Urothelium cell line (cell line): Measurements from ENCODE around the gene GDA.
"Not testable (repeated sequence)": the region's sequence is repeated elsewhere in the genome, so short reads cannot be mapped to it uniquely, and the experiment has no call there.

Source experiments
- DNase-seq: peaks from one replicate; pipeline ENCODE4 v3.0.0; 2011; ENCODE audit warnings: low spot score, mixed read lengths
- FAIRE-seq: peaks from 2 replicates; lab custom pipeline; 2011; peaks lifted over from hg19 to GRCh38; lab: Jason Lieb, UNC

GDA gene

DNA sequence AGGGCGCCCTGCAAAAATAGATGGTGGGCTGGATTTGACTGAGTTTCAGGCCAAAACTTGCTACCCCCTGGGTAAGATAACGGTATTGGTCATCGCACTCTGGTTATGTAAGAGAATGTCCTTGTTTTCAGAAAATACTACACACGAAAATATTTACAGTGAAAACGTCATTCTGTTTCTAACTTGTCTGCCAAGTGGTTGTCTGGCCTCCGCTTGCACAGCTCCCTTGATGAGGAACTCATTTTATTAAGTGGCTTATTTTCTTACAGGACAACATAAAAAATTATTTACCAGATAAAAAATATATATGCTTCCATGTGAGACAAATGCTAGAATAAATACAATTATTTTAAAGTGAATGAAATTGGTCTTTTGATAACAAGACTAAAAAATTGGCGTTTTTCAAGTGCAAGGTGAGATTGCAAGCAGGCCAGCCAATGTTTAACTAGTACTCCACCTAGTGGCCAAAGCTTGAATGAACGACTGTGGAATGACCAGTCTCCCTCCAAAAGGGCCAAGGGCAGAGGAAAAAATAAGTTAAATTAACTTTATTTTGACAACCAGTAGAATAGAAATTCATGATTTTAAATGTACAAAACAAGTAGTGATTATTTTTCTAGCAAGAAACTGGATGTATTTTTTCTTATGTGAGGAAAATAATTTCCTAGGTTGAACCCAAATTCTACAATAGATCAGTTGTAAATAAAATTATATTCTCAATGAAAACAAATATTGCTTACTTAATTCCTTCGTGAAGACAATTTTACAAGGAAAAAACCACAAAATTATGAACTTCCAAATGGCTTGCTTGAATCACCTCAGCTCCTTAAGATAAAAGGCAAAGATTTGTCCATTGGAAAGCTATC lies 122.6 kb downstream of the GDA start:
- FAIRE-seq (no peak), DNase-seq (peak; percentile 74)

DNA sequence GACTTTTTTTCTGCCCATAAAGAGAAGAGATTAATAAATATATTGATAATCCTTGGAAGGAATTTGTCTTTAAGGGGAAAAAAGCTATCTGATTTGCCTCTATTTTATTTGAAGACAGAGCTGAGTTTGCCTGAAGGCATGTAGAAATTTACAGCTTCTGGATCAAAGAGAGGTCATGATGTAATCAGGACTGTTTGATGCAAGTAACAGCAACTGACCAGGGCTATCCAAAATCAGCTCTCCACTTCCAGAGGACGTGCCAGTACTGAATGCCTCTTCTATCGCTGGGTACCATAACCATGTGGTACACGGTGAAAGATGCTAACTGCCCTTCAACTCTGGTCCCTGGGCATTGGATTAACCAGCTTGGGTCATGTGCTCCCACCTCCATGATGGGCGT lies 125.2 kb downstream of the GDA start:
- no peak for DNase-seq
- no peak for FAIRE-seq

DNA sequence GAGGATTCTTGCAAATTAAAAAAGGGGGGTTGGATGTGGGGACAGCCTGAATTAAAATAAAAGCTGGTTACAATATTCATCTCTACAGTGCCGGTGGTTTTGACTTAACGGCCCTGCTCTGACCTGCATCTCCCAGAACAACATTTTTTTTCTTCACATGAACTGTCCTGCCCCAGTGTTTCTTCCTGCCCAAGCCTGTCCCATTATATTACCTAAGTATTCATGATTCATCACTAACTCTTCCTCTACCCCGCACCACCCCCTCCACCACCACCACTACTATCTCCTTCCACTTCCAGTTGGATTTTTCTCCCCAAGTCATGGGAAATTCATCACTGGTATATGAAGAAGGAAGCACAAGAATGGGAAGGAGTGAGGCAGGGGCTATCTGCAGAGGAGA lies 125.7 kb downstream of the GDA start:
- DNase-seq (no peak), FAIRE-seq (no peak)

DNA sequence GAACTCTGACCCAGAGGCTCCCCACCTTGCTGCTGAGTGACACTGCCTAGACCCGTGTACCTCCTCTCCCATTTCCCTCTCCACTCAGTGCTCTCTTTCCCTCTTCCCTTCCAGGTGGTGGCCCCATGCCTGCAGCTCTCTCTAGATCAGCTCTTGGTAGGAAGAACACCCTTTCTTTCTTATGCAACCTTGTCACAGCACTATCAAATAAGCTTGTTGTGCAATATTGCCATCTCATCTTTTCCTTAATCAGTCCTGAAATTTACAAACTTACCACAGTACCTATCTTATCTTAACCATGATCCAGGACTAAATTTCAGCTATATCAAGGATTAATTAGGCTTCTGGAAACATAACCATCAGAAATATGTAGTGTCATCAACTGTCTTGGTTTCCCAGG lies 127.2 kb downstream of the GDA start:
- FAIRE-seq (no peak), DNase-seq (no peak)

DNA sequence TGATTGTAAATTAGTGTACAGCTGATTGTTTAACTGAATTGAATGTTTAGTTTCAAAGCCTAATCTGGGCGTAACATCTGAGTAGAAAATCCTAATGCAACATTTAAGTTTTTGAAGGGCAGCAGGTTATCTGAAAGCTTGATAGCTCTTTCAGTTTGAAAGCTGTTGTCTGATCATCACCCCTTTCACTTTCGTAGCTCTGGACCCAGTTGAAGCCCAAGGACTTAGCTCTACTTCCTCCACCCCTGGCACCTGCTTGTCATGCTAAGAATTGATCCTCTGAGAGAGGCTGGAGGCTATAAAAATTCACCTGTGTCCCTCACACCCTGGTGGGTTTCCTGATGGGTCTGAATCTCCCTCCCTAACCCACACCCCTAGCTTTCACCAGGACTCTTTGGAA lies 129.7 kb downstream of the GDA start:
- FAIRE-seq: no peak
- DNase-seq: no peak

DNA sequence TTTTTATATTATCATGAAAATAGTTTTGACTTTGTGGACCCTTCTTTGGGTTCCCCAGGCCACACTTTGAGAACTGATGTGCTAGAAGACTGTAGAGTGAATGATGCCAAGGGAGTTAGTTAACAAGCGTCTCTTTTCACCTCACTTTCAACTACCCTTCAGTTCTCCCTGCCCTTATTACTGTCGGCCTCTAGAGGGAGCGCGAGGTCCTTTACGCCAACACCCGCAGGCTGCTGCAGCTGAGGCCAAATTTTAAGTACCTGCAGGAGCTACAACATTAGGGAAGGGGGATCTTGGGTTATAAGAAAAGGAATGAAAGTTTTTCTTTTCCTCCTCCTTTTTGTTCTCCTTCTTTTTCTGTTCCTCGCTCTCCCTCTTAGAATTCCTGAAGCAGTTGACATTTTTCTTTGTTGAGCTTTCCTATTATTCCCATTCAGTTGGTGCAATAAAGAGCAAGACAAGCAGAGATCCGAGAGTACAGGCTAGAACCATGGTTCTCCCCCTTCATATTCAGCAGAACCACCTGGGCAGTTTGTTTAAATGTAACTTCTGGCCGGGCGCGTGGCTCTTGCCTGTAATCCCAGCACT lies 131.8 kb downstream of the GDA start:
- FAIRE-seq: no peak
- DNase-seq: peak; percentile 75

DNA sequence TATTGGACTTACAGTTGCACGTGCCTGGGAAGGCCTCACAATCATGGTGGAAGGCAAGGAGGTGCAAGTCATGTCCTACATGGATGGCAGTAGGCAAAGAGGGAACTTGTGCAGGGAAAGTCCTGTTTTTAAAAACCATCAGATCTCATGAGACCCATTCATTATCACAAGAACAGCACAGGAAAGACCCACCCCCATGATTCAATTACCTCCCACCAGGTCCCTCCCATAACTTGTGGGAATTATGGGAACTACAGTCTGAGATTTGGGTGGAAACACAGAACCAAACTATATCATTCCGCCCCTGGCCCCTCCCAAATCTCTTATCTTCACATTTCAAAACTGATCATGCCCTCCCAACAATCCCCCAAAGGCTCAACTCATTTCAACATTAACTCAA lies 140.2 kb downstream of the GDA start:
- no peak for DNase-seq
- no peak for FAIRE-seq

DNA sequence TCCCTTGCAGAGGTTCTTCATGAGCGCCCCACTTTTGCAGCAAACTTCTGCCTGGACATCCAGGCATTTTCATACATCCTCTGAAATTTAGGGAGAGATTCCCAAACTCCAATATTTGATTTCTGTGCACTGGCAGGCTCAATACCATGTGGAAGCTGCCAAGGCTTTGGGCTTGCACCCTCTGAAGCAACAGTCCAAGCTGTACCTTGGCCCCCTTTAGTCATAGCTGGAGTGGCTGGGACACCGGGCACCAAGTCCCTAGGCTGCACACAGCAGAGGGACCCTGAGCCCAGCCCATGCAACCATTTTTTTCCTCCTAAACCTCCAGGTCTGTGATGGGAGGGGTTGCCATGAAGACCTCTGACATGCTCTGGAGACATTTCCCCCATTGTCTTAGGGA lies 141.1 kb downstream of the GDA start:
- FAIRE-seq (no peak), DNase-seq (no peak)

DNA sequence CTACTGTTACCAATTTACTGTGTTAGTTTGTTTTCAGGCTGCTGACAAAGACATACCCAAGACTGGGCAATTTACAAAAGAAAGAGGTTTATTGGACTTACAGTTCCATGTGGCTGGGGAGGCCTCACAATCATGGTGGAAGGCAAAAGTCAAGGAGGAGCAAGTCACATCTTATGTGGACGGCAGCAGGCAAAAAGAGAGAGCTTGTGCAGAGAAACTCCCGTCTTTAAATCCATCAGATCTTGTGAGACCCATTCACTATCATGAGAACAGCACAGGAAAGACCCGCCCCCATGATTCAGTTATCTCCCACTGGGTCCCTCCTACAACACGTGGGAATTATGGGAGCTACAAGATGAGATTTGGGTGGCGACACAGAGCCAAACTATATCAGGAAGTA lies 142.3 kb downstream of the GDA start:
- not testable (repeated sequence) for DNase-seq, FAIRE-seq

DNA sequence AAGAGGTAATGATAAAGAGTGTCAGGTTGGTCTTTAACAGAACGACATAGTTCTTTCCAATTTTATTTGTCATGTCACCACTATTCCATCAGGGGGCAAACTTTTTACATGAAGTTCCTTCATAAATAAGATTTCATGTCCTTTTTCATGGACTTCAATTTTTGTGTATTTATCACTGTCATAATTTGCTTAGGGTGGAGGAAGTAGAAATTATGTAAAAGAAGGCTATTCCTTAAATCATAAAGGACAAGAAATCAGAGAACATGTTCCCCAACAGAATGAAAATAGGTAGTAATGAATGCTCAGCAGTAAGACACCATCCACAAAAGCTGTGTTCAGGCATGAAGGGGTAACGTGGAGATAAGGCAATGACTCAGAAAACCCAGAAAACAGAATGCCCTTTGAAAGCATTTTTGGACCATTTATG lies 143.0 kb downstream of the GDA start:
- DNase-seq (no peak), FAIRE-seq (no peak)

DNA sequence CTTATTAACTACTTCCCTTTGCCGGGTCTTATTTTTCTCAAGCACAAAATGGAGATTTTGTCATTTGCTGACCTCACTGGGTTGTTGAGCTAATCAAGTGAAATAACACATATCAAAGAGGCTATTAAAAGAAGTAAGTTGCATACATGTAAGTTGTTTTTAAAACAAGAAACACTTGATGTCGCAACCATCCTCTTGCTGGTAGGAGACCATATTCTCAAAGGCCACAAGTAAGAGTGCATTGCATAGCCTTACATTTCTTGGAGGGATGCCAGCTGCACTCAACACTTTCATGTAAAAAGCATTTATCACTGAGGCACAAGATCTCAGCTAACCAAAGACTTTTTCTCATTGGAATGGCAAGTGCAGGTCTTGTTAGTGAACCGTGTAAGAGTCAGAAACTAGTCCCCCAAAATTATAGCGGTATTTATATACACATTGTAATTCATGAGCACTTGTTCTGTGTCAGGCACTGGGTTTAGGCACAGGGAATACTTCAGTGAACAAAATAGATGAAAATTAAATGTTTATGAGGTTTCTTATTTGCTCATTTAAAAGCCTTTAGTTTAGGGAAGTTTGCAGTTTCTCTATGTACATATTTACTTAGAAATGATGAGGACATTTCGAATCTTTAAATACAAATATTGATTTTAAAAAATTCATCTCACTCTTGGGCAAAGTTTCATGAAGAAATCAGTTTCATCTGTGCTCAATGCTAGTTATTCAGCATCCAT lies 143.8 kb downstream of the GDA start:
- DNase-seq (no peak), FAIRE-seq (no peak)

DNA sequence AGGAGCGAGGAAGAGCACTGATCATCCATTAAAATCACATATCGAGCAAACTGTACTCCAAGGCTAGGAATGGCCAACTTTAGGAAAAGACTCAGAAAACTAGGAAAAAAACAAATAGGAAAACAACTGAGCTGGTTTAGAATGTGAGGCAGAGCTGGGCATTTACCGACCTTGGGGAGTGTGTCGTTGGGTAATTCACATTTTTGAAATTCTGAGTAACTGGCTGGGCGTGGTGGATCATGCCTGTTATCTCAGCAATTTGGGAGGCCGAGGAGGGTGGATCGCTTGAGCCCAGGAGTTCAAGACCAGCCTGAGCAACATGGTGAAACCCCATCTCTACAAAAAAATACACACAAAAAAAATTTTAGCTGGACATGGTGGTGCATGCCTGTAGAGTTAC lies 145.7 kb downstream of the GDA start:
- DNase-seq (no peak), FAIRE-seq (no peak)

DNA sequence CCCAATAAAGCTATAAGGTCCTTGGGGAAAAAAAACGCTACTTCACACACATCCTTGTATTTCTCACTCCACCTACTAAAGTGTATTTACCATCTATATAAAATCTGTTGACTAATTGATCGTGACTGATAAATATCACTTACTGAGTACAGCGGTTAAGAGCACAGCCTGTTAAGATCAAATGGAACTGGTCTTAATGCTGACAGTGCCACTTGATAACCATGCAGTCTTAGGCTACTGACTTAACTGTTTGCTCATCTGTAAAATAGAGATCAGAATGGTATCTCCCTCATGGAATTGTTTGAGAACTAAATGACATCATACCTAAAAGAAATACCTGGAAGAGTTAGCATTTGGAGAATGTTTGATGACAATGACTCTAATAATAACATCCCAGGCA lies 148.3 kb downstream of the GDA start:
- DNase-seq: no peak
- FAIRE-seq: no peak

DNA sequence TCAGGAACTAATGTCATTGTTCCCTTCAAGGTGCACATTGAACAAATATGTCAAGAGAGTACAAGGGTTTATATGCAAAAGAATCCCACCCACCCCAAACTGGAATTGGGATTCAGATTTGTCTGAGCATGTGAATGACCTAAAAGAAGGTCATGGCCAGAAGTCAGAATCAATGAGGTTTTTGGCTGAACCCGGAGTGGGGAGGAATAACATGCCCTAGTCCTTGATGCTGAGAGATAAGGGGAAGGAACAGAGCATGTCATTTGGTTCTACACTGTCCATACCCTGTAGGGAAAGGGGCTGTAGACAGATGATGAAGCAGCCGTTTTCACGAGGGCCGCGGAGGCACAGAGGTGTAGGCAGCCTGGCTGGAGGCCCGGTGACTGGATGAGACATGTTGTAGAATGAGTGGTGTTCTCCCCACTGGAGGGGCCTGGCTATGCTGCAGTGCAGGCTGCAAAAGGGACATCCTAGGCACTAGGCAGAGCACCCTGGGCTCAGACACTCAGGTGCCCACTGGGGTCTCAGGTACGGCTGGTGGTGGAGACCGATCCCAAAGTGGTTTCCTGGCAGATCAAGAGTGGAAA lies 149.9 kb downstream of the GDA start:
- DNase-seq: no peak
- FAIRE-seq: no peak

DNA sequence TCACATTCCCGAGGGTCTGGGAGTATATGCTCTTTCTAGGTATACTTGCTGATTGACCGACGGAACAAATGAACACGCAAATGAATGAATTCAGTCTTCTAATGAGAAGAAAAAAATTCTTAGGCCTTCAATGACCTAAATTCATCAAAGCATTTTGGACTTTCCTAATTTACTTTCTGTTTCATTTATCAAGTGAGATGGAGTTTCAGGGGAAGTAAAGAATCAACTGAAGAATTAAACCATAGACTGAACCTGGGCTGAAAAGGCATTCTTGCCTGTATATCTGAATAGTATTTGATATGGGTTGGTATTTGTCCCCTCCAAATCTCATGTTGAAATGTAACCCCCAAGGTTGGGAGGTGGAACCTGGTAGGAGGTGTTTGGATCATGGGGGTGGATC lies 151.6 kb downstream of the GDA start:
- FAIRE-seq (no peak), DNase-seq (no peak)
